HG03045 (cell line): Measurements from ENCODE around the gene CNBD2.
A peak's percentile ranks its signal among the peaks of the same experiment; 100 is the strongest.
"Not testable (repeated sequence)": the region's sequence is repeated elsewhere in the genome, so short reads cannot be mapped to it uniquely, and the experiment has no call there.

Experiments
- ATAC-seq: cut with Tn5 transposase; IDR thresholded peaks from one replicate; pipeline ENCODE4 v1.9.1; 2021; ENCODE audit warnings: mild to moderate bottlenecking, moderate library complexity; ENCODE audit not compliant: unreplicated experiment

The CNBD2 gene

DNA sequence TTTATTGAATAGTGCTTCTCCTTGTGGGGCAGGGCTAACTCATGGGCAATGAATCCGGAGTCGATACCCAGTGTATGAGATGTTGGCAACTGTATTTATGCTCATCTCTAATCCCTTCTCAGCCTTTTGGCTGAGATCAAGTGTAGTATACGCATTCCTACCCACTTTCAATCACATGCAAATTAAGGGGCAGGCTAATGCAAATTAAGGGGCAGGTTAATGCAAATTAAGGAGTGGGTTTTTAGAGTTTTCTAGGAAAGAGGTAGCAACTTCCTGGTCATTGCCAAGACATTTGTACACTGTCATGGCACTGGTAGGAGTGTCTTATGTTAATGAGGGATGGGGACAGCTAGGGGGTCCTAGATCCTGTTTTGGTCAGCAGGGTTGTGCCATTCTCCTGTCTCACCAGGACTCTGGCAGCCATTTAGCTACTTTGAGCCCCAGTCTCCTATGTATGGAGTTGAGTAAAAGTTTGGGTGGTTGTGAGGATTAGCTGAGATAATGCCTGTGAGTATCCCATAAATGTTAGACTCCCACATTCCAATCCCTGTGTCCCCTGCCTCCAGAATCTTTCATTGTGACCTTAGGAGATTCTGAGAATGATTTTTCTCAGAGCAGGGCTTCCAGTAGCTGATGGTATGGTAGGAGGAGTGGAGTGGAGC, at the start of gene CNBD2:
TSS of gene CNBD2 (plus strand) at position 612 of the 662 bp plus-strand sequence. CDS start 173 bp downstream, outside the sequence.
- no peak for ATAC-seq

- no peak for ATAC-seq
These were observed 47.9 kb upstream of the CNBD2 start for GRCh38 chr20:35920523-35920922.

DNA sequence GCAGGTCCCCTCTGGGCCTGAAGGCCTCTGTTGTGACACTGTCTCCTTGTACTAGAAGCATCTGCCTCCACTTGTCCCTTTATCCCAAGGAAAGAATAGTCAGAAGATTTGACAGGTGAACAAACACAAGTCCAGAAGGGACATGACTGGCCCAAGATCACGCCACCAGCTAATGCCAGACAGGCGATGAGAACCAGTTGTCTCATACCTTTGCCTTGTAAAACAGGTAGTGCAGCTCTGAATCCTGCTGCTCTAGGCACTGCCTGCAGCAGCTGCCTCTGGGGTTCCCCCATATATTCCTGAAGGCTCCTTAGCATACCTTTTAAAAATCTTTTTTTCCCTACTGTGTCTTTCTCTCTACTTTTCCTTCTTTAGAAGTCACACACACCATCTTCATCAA, 39.1 kb upstream of the CNBD2 start:
- no peak for ATAC-seq

- ATAC-seq = no peak
These were observed 34.3 kb upstream of the CNBD2 start for GRCh38 chr20:35934050-35934449.

GRCh38 chr20:35939264-35939663, 29.1 kb upstream of the CNBD2 start:
- no peak for ATAC-seq

DNA sequence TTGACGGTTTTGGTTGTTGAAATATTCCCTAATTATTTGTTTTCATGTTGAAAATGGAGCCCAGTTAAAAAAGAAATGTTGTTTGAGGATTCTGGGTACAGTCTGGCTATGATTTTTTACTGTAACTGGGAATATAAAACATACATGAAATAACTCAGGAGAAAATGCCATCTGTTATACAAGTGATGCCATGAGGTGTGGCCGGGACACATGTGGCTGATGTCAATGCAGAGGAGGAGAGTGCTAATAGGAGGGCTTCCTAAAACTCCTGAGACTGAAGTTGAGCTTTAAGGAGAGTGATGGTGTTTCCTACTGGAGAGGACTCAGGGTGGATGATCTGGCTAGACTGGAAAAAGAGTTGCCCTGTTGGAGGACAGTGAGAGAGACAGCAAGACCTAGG, 26.8 kb upstream of the CNBD2 start:
- ATAC-seq = no peak

DNA sequence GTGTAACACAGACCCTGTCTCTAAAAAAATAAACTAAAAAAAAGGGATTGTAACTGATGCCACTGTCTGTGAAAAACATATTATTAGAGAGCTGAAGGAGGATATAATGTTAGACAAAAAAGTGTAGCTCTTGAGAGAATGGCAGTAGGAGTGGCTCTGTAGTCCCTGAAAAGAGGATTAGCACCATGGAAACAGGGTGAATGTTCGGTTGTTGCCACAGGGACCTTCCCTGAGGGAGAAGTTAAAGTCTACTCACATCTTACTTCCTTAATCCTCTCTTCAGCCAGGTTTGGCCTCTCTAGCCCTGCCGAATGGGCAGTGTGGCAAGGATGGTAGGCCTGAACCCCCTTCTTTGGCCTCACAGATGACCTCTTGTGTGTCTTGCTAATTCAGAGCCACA, 26.1 kb upstream of the CNBD2 start:
- no peak for ATAC-seq

GRCh38 chr20:35947489-35947888, 20.9 kb upstream of the CNBD2 start:
- no peak for ATAC-seq

- no peak for ATAC-seq
These were observed 20.5 kb upstream of the CNBD2 start for GRCh38 chr20:35947907-35948306.

DNA sequence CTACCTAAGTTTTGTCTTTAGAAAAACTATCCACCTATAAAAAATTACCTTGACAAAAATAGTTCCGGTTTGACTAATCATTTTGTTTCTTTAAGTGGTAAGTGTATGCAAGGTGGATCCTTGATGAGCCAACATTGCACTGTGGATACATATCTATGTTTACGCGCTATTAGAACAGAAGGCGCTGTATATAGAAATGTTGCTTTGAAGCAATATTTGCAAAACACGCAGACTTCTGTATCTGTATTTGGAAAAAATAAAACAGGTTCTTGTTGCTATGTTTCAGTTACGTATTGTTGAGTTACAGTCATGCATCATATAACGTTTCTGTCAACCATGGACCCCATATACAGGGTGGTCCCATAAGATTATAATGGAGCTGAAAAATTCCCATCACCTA, 18.3 kb upstream of the CNBD2 start:
- ATAC-seq = no peak

- not testable (repeated sequence) for ATAC-seq
These were observed 16.3 kb upstream of the CNBD2 start for GRCh38 chr20:35952080-35952479.

GRCh38 chr20:35952480-35953386, 15.7 kb upstream of the CNBD2 start:
- ATAC-seq = no peak

- peak; percentile 30 for ATAC-seq
These were observed 14.8 kb upstream of the CNBD2 start for GRCh38 chr20:35953387-35954199.

DNA sequence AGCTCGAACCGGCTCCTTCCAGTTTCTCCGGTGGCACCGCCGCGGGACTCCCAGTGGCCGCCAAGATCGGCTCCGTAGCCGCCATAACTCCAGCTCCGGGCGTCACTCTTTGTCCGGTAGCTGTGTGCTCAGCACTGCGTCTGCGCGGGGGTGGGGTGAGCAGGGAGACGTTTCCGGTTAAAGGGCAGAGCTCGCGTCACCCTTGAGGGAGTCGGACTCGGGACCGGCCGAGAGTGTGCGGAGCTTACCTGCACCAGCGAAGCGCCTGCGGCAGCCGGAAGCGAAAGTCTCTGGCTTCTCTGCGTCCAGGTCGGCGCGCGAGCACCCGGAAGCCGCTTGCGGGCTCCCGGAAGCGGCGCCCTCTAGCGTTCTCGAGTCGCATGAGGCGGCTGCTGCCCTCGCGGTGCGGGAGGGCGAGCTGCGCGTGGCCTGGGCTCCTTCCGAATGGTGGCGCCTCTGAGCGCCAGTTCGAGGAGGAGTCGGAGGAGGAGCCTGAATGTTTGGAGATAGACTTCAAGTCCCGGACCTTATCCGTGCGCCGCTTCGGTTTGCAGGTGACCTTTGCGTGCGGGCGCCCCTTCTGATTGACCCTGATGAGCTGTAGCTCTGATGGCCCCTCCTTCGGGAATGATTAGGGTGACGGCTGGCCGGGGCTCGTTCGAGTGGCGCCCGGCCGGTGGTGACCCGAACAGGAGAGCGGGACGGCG, 14.0 kb upstream of the CNBD2 start, which contains the start of gene SCAND1:
TSS of gene SCAND1 (minus strand) at position 303 of the 707 bp plus-strand sequence. CDS start at position 85, 218 bp downstream.
- peak; percentile 85 for ATAC-seq

GRCh38 chr20:35954907-35955251, 13.5 kb upstream of the CNBD2 start:
- no peak for ATAC-seq

DNA sequence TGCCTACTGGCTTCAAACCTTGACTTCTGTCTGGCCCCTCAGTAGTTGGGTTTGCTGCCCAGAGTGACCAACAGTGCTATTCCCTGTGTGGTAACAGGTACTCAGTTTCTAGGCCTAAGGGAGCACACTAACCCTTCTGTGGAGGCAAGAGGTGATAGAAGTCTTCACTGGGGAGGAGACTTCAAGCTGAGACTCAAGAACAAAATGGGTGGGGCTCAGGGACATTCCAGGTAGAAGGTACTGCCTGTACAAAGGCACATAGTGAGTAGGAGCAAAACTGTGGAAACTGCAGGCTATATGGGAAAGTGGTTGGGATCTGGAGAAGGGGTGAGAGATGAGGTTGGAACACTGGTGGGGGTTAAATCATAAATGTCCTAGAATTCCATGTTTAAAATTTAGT, 11.8 kb upstream of the CNBD2 start:
- ATAC-seq = no peak

DNA sequence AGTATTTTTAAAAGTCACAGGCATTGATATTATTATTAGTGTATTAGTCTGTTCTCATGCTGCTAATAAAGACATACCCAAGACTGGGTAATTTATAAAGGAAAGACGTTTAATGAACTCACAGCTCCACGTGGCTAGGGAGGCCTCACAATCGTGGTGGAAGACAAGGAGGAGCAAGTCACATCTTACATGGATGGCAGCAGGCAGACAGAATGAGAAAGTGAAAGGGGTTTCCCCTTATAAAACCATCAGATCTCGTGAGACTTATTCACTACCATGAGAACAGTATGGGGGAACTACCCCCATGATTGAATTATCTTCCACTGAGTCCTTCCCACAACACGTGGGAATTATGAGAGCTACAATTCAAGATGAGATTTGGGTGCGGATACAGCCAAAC, 9.1 kb upstream of the CNBD2 start:
- not testable (repeated sequence) for ATAC-seq

- ATAC-seq = no peak
These were observed 4.5 kb upstream of the CNBD2 start for GRCh38 chr20:35963878-35964277.

DNA sequence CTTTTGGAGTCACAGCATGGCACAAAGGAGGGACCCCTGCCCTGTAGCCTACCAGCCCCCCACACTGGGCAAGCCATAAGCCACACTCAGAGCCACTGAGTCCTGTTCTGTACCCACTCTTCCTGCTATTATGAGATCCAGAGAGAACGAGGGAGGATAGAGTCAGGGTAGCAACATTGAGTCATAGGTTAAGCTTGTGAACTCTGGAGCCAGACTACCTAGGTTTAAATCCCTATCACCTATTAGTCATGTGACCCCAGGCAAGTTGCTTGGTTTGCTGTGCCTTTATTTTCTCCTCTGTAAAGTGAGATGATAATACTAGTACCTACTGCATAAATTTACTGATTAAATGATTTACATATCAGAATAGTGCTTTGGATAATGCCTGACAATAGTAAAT, 540 bp downstream of the CNBD2 start:
- no peak for ATAC-seq

DNA sequence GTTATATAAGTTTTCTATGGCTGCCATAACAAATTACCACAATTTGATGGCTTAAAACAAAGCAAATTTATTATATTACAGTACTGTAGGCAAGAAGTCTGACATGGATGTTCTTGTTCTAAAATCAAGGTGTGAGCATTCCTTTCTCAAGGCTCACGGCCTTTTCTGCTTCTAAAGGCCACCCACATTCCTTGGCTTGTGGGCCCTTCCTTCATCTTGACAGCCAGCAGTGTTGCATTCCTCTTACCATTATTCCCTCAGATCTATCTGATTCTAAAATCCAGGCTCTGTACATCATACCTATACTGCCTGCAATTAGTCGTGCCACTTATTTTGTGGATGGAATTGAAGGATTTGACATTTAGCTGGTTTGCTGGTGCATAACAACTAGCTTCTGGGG, 3.6 kb downstream of the CNBD2 start:
- no peak for ATAC-seq

DNA sequence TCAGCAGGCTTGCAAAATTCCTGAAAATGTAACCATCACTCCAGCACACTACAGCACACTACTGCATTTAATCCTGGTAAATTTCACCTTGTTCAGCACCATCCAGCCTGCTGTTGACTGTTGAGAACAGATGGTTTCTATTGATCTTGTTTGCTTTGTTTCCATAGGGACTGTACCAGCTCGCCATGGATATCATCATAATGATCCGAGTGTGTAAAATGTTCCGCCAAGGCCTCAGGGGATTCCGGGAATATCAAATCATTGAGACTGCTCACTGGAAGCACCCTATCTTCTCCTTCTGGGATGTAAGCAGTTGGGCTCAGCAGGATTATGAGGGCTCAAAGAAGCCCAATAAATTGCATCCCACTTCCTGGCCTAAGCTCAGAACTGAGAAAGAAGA, 4.1 kb downstream of the CNBD2 start:
- no peak for ATAC-seq
